Measurements from ENCODE around the gene LRRC4. TPM values are rescaled to one million over a fixed set of nuclear protein-coding genes. Genes with fewer than 3 reads are reported as not detected.
A peak's percentile ranks its signal among the peaks of the same experiment; 100 is the strongest.

LRRC4 gene
- total RNA-seq, 6 donors from 2014 or later = 3.9 to 23.3 (median 11.1) TPM

DNA sequence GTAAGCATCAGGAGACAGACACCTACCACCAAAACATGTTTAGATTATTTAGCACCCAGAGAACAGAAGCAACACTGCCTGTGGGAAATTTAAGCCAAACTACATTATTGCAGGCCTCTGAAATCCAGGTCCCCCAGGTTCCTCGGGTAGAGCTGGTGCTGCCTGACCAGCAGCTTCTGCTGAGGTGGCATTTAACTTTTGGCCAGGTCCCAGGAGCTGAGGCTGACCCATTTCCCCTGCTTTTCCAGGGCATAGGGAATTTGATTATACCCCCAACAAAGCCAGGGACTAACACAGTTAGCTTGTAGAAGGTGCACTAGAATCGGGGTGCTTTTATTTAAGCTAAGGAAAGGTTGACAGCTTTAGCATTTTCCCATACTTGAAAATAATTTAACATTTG lies 4.7 kb downstream of the LRRC4 start:
- ATAC-seq (ENCODE audit: low FRiP score in 2 of 2) (no peak), DNase-seq (no peak)
- peak overlapping the region in 1 of 4 donors; percentile 52 for H3K27ac ChIP-seq
- TF ChIP-seq, protein P1, sequence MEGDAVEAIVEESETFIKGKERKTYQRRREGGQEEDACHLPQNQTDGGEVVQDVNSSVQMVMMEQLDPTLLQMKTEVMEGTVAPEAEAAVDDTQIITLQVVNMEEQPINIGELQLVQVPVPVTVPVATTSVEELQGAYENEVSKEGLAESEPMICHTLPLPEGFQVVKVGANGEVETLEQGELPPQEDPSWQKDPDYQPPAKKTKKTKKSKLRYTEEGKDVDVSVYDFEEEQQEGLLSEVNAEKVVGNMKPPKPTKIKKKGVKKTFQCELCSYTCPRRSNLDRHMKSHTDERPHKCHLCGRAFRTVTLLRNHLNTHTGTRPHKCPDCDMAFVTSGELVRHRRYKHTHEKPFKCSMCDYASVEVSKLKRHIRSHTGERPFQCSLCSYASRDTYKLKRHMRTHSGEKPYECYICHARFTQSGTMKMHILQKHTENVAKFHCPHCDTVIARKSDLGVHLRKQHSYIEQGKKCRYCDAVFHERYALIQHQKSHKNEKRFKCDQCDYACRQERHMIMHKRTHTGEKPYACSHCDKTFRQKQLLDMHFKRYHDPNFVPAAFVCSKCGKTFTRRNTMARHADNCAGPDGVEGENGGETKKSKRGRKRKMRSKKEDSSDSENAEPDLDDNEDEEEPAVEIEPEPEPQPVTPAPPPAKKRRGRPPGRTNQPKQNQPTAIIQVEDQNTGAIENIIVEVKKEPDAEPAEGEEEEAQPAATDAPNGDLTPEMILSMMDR (IDR thresholded peaks at IDR 0.05) = no peak
- TF ChIP-seq EP300 (IDR thresholded peaks at IDR 0.05) = no peak
- no peak for TF ChIP-seq POLR2A (IDR thresholded peaks at IDR 0.05)
- TF ChIP-seq POLR2AphosphoS5 (IDR thresholded peaks at IDR 0.05) = no peak
- H3K4me3 ChIP-seq = peak overlapping the region in 1 of 4 donors; percentile 25
- no peaks in the 10 kb centered on the region for H3K27me3 ChIP-seq
- H3K4me1 ChIP-seq = peaks cover 42 to 78% (median 59%) of the 10 kb centered on the region in 4 donors
- H3K9me3 ChIP-seq = no peaks in the 10 kb centered on the region
- 45 to 66% methylated on average over 2 of the region's 2 CpGs for WGBS, 2 donors
- H3K36me3 ChIP-seq = no peaks in the 10 kb centered on the region

- TF ChIP-seq EP300 (IDR thresholded peaks at IDR 0.05) (no peak), POLR2A (IDR thresholded peaks at IDR 0.05) (no peak)
- TF ChIP-seq, protein P1 (IDR thresholded peaks at IDR 0.05) = no peak
- Histone ChIP-seq H3K27ac (peak overlapping the region in 1 of 4 donors; percentile 52), H3K27me3 (no peaks in the 10 kb centered on the region), H3K36me3 (peaks cover 0 to 1% (median 0%) of the 10 kb centered on the region in 4 donors), H3K4me1 (peaks cover 36 to 77% (median 56%) of the 10 kb centered on the region in 4 donors), H3K9me3 (no peaks in the 10 kb centered on the region), H3K4me3 (no peak overlapping the region)
- ATAC-seq (ENCODE audit: low FRiP score in 2 of 2) = no peak
- 37 to 57% methylated on average over 2 of the region's 2 CpGs for WGBS, 2 donors
- no peak for DNase-seq
Observed at GRCh38 chr7:128025819-128026218, 5.4 kb downstream of the LRRC4 start.

DNA sequence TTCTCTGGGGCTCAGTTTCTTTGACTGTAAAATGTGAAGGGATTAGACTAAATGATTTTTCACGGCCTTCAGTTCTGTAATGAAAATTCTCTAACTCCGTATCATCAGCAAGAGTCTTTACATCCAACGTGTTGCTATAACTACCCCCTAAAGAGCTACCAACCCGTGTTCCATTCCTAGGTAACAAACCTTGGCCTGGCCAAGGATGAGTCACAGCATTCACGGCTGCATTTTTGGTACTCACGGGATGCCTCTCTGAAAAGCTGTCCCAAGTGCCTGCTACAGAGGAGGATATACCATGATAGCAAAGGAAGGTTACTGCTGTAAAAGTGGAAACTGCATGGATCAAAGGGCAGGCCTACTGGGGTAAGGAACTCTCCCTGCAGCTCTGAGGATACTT lies 5.9 kb downstream of the LRRC4 start:
- H3K9me3 ChIP-seq = no peaks in the 10 kb centered on the region
- ATAC-seq (ENCODE audit: low FRiP score in 2 of 2) = no peak
- peaks cover 32 to 73% (median 52%) of the 10 kb centered on the region in 4 donors for H3K4me1 ChIP-seq
- H3K4me3 ChIP-seq = no peak overlapping the region
- H3K27ac ChIP-seq = no peak overlapping the region
- H3K27me3 ChIP-seq = no peaks in the 10 kb centered on the region
- peaks cover 0 to 4% (median 0%) of the 10 kb centered on the region in 4 donors for H3K36me3 ChIP-seq
- TF ChIP-seq POLR2A (IDR thresholded peaks at IDR 0.05) = no peak
- TF ChIP-seq EP300 (IDR thresholded peaks at IDR 0.05) = no peak
- TF ChIP-seq, protein P1 (IDR thresholded peaks at IDR 0.05) = no peak
- no peak for TF ChIP-seq POLR2AphosphoS5 (IDR thresholded peaks at IDR 0.05)
- 82 to 85% methylated on average over 6 of the region's 6 CpGs for WGBS, 2 donors
- DNase-seq = no peak

GRCh38 chr7:128024151-128024550 lies 7.1 kb downstream of the LRRC4 start:
- Histone ChIP-seq H3K27ac (no peak overlapping the region), H3K27me3 (no peaks in the 10 kb centered on the region), H3K9me3 (no peaks in the 10 kb centered on the region), H3K36me3 (peaks cover 0 to 4% (median 0%) of the 10 kb centered on the region in 4 donors), H3K4me3 (no peak overlapping the region), H3K4me1 (peaks cover 30 to 61% (median 44%) of the 10 kb centered on the region in 4 donors)
- TF ChIP-seq EP300 (IDR thresholded peaks at IDR 0.05) = no peak
- TF ChIP-seq, protein P1 (IDR thresholded peaks at IDR 0.05) = no peak
- DNase-seq = no peak
- WGBS, 2 donors = 66 to 77% methylated on average over 2 to 3 of the region's 3 CpGs
- ATAC-seq (ENCODE audit: low FRiP score in 2 of 2) = no peak

All from upper lobe of left lung (tissue), 6 donors.